Middle frontal gyrus (tissue), 1 donor: ENCODE data around the gene ATRNL1.
"Not testable (repeated sequence)": the region's sequence is repeated elsewhere in the genome, so short reads cannot be mapped to it uniquely, and the experiment has no call there.

ENCODE experiments used
- DNase-seq: peaks from one replicate; pipeline ENCODE4 v3.0.0-alpha.2; 2015; ENCODE audit warnings: low spot score; ENCODE audit errors: extremely low spot score

Gene ATRNL1

GRCh38 chr10:115219203-115219602 is 126.0 kb downstream of the ATRNL1 start:
- DNase-seq, result no peak

GRCh38 chr10:115222039-115222438 is 128.9 kb downstream of the ATRNL1 start:
- DNase-seq, result no peak

- no peak for DNase-seq
These were observed 146.6 kb downstream of the ATRNL1 start for GRCh38 chr10:115239761-115240160.

- no peak for DNase-seq
These were observed 157.6 kb downstream of the ATRNL1 start for GRCh38 chr10:115250784-115251183.

GRCh38 chr10:115253765-115254164 is 160.6 kb downstream of the ATRNL1 start:
- DNase-seq, result not testable (repeated sequence)

- no peak for DNase-seq
These were observed 179.3 kb downstream of the ATRNL1 start for GRCh38 chr10:115272482-115272881.

GRCh38 chr10:115278294-115278693 is 185.1 kb downstream of the ATRNL1 start:
- no peak for DNase-seq

- DNase-seq, result no peak
These were observed 202.1 kb downstream of the ATRNL1 start for GRCh38 chr10:115295213-115295805.

GRCh38 chr10:115300080-115300479 is 206.9 kb downstream of the ATRNL1 start:
- no peak for DNase-seq

- DNase-seq, result not testable (repeated sequence)
These were observed 226.5 kb downstream of the ATRNL1 start for GRCh38 chr10:115319669-115320068.

GRCh38 chr10:115321360-115321759 is 228.2 kb downstream of the ATRNL1 start:
- no peak for DNase-seq

GRCh38 chr10:115328331-115328730 is 235.2 kb downstream of the ATRNL1 start:
- no peak for DNase-seq

GRCh38 chr10:115335366-115335765 is 242.2 kb downstream of the ATRNL1 start:
- DNase-seq, result no peak

- DNase-seq, result no peak
These were observed 262.1 kb downstream of the ATRNL1 start for GRCh38 chr10:115355162-115355760.

GRCh38 chr10:115367920-115368319 is 274.8 kb downstream of the ATRNL1 start:
- DNase-seq, result not testable (repeated sequence)

- no peak for DNase-seq
These were observed 285.9 kb downstream of the ATRNL1 start for GRCh38 chr10:115379064-115379463.

- no peak for DNase-seq
These were observed 291.5 kb downstream of the ATRNL1 start for GRCh38 chr10:115384665-115385064.

- DNase-seq, result no peak
These were observed 297.4 kb downstream of the ATRNL1 start for GRCh38 chr10:115390607-115391006.

- no peak for DNase-seq
These were observed 304.9 kb downstream of the ATRNL1 start for GRCh38 chr10:115398026-115398425.

GRCh38 chr10:115402699-115403098 is 309.5 kb downstream of the ATRNL1 start:
- no peak for DNase-seq

GRCh38 chr10:115405838-115406237 is 312.7 kb downstream of the ATRNL1 start:
- not testable (repeated sequence) for DNase-seq

GRCh38 chr10:115409347-115409746 is 316.2 kb downstream of the ATRNL1 start:
- DNase-seq, result no peak

- DNase-seq, result no peak
These were observed 324.6 kb downstream of the ATRNL1 start for GRCh38 chr10:115417585-115418265.
